Lower leg skin (tissue), 4 donors: ENCODE data around the gene KRTAP4-2. TPM values are rescaled to one million over a fixed set of nuclear protein-coding genes. Genes with fewer than 3 reads are reported as not detected.
"Not testable (repeated sequence)": the region's sequence is repeated elsewhere in the genome, so short reads cannot be mapped to it uniquely, and the experiment has no call there.

Experiments
- DNase-seq, 2 donors: peaks; one replicate each; pipeline ENCODE4 v3.0.0-alpha.2; 2019; ENCODE audit warnings: low spot score in 2 of 2
- H3K4me3 ChIP-seq: fragments of 200-600 bp; sonication (generic); 2 replicates; pipeline ENCODE4 v1.5.1; 2017; ENCODE audit warnings: mild to moderate bottlenecking, low read depth; ENCODE audit not compliant: poor library complexity, severe bottlenecking
- POLR2A ChIP-seq, 2 donors: fragments of 450-650 bp; IDR thresholded peaks; one replicate each; pipeline ENCODE4 v1.6.1; 2016 to 2017; ENCODE audit warnings: antibody characterized with exemption in 2 of 2, mild to moderate bottlenecking in 1 of 2, moderate library complexity in 1 of 2
- WGBS, 2 donors: methylation state at CpG; one replicate each; pipeline ENCODE4 v1.1.5; 2018; 5-methylcytosine and 5-hydroxymethylcytosine counted together
- intact Hi-C: fragments of 100-400 bp; cut with DNase I; formaldehyde crosslinking; loops from one replicate; pipeline ENCODE4 v1.15.0; 2023; ENCODE audit warnings: low total_unique reads
- total RNA-seq, 4 donors: library from RNA; depleted of rRNA; stranded (reverse); fragments of >200 nt; gene quantifications; one replicate each; pipeline ENCODE4 v1.1.0, GENCODE V29; 2016
- TF ChIP-seq, protein P1 (sequence below), 3 donors: fragments of 450-650 bp; IDR thresholded peaks; one replicate each; pipeline ENCODE4 v1.5.1; 2016; ENCODE audit warnings: antibody characterized with exemption in 3 of 3, mild to moderate bottlenecking in 3 of 3, moderate library complexity in 2 of 3

KRTAP4-2 gene
- total RNA-seq, 4 donors from 2014 or later = 5.0 to 75.4 TPM; not detected in 2

DNA sequence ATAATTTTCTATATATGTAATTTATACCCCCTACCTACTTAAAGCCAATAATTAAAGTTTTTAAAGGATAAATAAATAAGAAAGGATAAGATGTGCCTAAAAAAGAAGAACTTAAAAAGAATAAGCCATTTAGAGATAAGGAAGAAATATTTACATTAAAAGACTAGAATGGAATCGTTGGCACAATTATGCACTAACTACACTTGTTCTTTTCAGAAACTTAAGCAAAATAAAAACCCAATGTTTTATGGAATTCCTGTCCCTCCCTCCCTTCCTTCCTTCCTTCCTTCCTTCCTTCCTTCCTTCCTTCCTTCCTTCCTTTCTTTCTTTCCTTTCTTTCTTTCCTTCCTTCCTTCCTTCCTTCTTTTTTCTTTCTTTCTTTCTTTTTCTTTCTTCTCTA lies 33.2 kb downstream of the KRTAP4-2 start:
- no peak for TF ChIP-seq POLR2A (IDR thresholded peaks at IDR 0.05)
- TF ChIP-seq, protein P1, sequence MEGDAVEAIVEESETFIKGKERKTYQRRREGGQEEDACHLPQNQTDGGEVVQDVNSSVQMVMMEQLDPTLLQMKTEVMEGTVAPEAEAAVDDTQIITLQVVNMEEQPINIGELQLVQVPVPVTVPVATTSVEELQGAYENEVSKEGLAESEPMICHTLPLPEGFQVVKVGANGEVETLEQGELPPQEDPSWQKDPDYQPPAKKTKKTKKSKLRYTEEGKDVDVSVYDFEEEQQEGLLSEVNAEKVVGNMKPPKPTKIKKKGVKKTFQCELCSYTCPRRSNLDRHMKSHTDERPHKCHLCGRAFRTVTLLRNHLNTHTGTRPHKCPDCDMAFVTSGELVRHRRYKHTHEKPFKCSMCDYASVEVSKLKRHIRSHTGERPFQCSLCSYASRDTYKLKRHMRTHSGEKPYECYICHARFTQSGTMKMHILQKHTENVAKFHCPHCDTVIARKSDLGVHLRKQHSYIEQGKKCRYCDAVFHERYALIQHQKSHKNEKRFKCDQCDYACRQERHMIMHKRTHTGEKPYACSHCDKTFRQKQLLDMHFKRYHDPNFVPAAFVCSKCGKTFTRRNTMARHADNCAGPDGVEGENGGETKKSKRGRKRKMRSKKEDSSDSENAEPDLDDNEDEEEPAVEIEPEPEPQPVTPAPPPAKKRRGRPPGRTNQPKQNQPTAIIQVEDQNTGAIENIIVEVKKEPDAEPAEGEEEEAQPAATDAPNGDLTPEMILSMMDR (IDR thresholded peaks at IDR 0.05) = no peak
- 92 to 94% methylated on average over 1 of the region's 1 CpG for WGBS, 2 donors

DNA sequence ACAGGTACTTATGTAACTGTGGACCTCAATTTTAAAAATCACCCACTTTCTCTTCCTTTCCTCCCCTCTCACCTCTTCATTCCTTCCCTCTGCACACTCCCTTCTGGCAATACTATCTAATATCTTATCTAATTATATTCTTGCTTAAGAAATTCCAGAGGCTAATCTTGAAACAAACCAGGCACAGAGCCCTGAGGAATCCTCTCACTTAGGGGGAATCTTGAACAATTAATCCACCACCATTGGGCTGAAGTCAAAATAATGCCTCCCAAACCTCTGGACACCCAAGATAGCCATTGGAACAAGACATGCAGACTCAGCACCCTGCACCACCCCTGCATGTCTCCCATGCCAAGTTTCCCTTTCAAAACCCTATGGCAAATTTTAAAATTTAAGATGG lies 36.7 kb downstream of the KRTAP4-2 start:
- TF ChIP-seq, protein P1 (IDR thresholded peaks at IDR 0.05) = no peak
- no peak for TF ChIP-seq POLR2A (IDR thresholded peaks at IDR 0.05)
- no peak overlapping the region for H3K4me3 ChIP-seq
- intact Hi-C loops = no loop called here
- no peak for DNase-seq

More for the DNA sequence above, 33.2 kb downstream of the KRTAP4-2 start:
- no peak for DNase-seq
- no peak overlapping the region for H3K4me3 ChIP-seq
- intact Hi-C loops = no loop called here

- no peak for DNase-seq
- TF ChIP-seq, protein P1 (IDR thresholded peaks at IDR 0.05) = no peak
- TF ChIP-seq POLR2A (IDR thresholded peaks at IDR 0.05) = no peak
- intact Hi-C loops = no loop called here
- WGBS, 2 donors = 77% methylated on average over 6 of the region's 6 CpGs
- H3K4me3 ChIP-seq = no peak within 1 kb of the TSS
Measured at GRCh38 chr17:41140360-41141131, 37.5 kb downstream of the KRTAP4-2 start, which contains the start of gene KRTAP4-6. Gene KRTAP4-6 (minus strand): TSS chr17:41140544. CDS start chr17:41140487, 57 bp downstream.

GRCh38 chr17:41139865-41140264 lies 38.2 kb downstream of the KRTAP4-2 start:
- intact Hi-C loops, DNase-seq, H3K4me3 ChIP-seq: not testable (repeated sequence)
- 88 to 92% methylated on average over 11 to 12 of the region's 12 CpGs for WGBS, 2 donors

- DNase-seq = no peak
- WGBS, 2 donors = 50 to 52% methylated on average over 2 of the region's 2 CpGs
- no peak for TF ChIP-seq POLR2A (IDR thresholded peaks at IDR 0.05)
- TF ChIP-seq, protein P1 (IDR thresholded peaks at IDR 0.05) = no peak
- intact Hi-C loops = no loop called here
- H3K4me3 ChIP-seq = no peak overlapping the region
Measured at GRCh38 chr17:41133880-41134735, 43.9 kb downstream of the KRTAP4-2 start.

- 75 to 79% methylated on average over 3 of the region's 3 CpGs for WGBS, 2 donors
- DNase-seq = no peak
- intact Hi-C loops = no loop called here
- no peak overlapping the region for H3K4me3 ChIP-seq
- TF ChIP-seq, protein P1 (IDR thresholded peaks at IDR 0.05) = no peak
- TF ChIP-seq POLR2A (IDR thresholded peaks at IDR 0.05) = no peak
Measured at GRCh38 chr17:41131979-41132378, 46.0 kb downstream of the KRTAP4-2 start.
